IPS DF 6.9 (cell line): Measurements from ENCODE around the gene PGF.
A peak's percentile ranks its signal among the peaks of the same experiment; 100 is the strongest.

ENCODE experiments used
- DNase-seq: peaks from one replicate; pipeline ENCODE4 v3.0.0-alpha.2; 2013; ENCODE audit warnings: low read depth, low spot score
- H3K27ac ChIP-seq: one replicate; pipeline ENCODE4 v1.5.1; 2013; ENCODE audit warnings: low read length, control low read depth
- H3K27me3 ChIP-seq: 2 replicates; pipeline ENCODE4 v1.6.1; 2013; ENCODE audit warnings: mild to moderate bottlenecking, low read length; ENCODE audit not compliant: control insufficient read depth, insufficient read depth
- H3K36me3 ChIP-seq: 2 replicates; pipeline ENCODE4 v1.6.1; 2013; ENCODE audit warnings: low read length; ENCODE audit not compliant: control insufficient read depth, insufficient read depth
- H3K4me1 ChIP-seq: 2 replicates; pipeline ENCODE4 v1.6.1; 2013; ENCODE audit warnings: low read length; ENCODE audit not compliant: control insufficient read depth, insufficient read depth
- H3K4me3 ChIP-seq: 2 replicates; pipeline ENCODE4 v1.5.1; 2013; ENCODE audit warnings: mild to moderate bottlenecking, low read length
- H3K9me3 ChIP-seq: 2 replicates; pipeline ENCODE4 v1.6.1; 2013; ENCODE audit warnings: low read length, inconsistent platforms; ENCODE audit not compliant: control insufficient read depth, insufficient read depth
- WGBS: extraction: QIAGEN DNeasy Blood & Tissue Kit; methylation state at CpG from one replicate; pipeline ENCODE4 v1.1.7; 2013; ENCODE audit warnings: mixed read lengths, missing lambda C conversion rate; ENCODE audit not compliant: insufficient read length, insufficient coverage; 5-methylcytosine and 5-hydroxymethylcytosine counted together

Gene PGF

DNA sequence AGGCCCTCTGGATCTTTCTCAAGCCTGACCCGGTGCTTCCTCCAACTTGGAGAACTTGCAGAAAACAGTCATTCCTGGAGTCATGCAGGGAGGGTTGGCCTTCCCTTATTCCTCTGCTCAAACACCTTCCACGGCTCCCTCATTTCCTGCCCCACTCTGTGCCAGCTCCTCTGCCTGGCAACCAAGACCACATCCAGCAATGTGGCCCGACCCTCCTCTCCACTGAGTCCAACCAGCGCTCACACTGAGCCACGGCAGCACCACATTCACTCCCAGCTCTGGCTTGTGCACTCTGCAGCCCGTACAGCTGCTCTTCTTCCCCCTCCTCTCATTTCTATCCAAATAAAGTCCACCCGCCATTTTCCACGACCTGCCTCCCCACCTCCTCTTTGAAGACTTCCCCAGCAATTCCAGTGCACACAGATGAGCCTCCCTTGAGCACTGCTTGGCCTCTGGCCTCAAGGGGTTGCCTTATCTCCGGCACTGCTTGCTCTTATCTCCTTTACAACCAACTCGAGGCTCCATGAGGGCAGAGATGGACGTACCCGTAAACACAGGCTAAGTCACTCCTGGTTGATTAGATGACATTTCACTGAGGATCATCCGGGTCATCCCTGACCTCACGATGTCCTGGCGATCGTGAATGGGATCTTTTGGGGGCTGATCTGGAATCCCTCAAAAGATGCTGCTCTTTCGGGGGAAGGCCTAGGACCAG, 5.4 kb downstream of the PGF start:
- WGBS, result no CpG with 5 or more reads among the region's 17 CpGs
- no peak overlapping the region for H3K27ac ChIP-seq
- no peaks in the 10 kb centered on the region for H3K9me3 ChIP-seq
- no peak for DNase-seq
- no peaks in the 10 kb centered on the region for H3K36me3 ChIP-seq
- no peak overlapping the region for H3K4me3 ChIP-seq
- H3K4me1 ChIP-seq, result peaks cover 5% of the 10 kb centered on the region; the same call in 1 of the 2 replicates
- no peaks in the 10 kb centered on the region for H3K27me3 ChIP-seq

DNA sequence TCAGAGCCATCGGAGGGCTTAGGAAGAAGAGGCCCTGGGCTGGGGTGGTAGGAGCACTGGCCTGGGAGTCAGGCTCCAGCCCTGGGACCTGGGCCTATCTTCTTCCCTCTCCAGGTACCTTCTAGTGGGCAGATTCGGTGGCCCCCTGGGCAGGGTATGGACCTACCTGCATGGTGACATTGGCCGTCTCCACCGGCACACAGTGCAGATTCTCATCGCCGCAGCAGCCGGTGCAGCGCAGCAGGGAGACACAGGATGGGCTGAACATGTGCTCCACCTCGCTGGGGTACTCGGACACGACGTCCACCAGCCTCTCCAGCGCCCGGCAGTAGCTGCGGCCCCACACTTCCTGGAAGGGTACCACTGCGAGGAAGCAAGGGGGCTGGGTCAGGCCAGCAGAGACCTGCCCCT, 6.2 kb downstream of the PGF start:
- no peak for DNase-seq
- WGBS, result no CpG with 5 or more reads among the region's 16 CpGs
- Histone ChIP-seq H3K27ac (no peak overlapping the region), H3K4me1 (0 out of 2 replicates have a peak, but pooled peaks cover 3% of the 10 kb centered on the region), H3K36me3 (no peaks in the 10 kb centered on the region), H3K4me3 (no peak overlapping the region), H3K9me3 (no peaks in the 10 kb centered on the region), H3K27me3 (no peaks in the 10 kb centered on the region)

DNA sequence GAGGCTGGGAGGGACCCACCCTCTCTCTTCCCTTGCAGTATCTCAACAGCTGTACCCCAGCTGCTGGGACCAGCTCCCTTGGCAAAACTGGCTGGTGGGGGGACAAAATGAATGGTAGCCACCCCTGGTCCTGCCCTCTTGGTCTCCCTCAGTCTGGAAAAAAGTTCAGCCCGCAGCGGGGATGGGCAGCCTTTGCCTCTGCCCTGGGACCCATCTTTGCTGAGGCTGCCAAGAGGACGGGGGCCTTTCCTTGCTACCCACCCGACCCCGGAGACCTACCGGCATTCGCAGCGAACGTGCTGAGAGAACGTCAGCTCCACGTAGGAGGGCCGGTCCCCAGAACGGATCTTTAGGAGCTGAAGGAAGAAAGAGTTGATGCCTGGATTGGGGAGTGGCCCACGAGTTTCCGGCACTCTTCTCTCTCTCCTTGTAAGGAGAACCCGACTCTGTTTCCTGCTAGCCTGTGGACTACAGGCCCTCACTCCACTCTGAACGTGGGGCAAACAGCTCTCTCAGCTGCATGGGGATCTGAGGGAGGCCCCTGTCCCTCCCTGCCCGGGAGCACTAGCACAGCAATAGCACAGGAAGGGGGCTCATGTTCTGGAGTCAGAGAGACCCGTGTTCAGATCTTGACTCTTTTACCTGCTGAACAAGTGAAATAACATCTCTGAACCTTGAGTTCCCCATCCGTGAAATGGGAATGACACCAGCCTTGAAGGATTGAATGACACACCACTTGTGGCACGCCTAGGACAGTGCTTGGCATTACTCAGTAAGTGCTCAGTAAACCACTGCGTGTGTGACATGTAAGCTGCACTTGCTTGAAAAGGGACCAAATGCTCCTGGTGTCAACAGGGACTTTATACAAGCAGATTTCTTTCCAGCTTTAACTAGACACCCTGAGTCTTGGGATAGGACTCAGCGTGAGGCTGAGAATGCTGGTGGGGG, 6.9 kb downstream of the PGF start:
- WGBS, result no CpG with 5 or more reads among the region's 23 CpGs
- Histone ChIP-seq H3K4me1 (0 out of 2 replicates have a peak, but pooled peaks cover 3% of the 10 kb centered on the region), H3K4me3 (no peak overlapping the region), H3K36me3 (no peaks in the 10 kb centered on the region), H3K9me3 (no peaks in the 10 kb centered on the region), H3K27ac (no peak overlapping the region), H3K27me3 (no peaks in the 10 kb centered on the region)
- DNase-seq, result no peak

DNA sequence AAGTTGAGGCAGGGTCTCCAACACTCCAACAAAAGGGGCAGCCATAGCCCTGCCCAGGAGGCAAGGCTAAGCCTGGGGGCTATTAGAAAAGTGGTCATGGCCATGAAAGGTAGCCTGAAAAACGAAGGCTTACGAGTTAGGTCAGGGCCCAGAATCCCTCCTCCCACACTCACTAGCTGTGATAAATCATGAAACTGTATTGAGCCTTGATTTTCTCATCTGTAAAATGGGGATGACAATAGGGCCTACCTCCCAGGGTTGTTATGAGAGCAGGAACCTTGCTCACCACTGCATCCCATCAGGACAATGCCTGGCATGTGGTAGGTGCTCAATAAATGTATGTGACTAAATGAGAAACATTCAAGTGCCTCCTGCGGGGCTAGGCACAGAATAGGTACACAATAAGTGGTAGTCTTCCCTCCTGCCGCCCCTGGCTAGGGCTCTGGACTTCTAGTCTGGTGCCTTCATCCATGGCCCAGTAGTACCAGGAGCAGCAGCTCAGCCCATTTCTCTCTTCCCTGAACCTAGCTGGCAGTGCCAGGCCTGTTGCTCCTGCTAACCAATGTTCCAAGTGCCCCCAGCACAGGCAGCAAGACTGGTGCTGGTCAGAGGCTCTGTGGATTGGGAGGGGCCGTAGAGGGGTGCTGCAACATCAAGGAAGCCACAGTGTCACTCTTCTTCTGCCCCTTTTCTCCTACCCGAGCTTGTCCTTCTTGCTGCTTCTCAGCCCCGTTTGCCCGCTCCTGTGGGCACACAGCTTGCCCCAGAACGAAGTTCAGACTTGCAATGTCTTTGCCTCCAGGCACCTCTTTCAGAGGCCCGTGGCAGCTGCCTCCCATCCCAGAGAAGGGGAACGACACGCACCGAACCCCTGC, 7.8 kb downstream of the PGF start:
- Histone ChIP-seq H3K4me3 (no peak overlapping the region), H3K27ac (no peak overlapping the region), H3K36me3 (no peaks in the 10 kb centered on the region), H3K4me1 (0 out of 2 replicates have a peak, but pooled peaks cover 3% of the 10 kb centered on the region), H3K27me3 (no peaks in the 10 kb centered on the region), H3K9me3 (no peaks in the 10 kb centered on the region)
- WGBS, result no CpG with 5 or more reads among the region's 13 CpGs
- no peak for DNase-seq

DNA sequence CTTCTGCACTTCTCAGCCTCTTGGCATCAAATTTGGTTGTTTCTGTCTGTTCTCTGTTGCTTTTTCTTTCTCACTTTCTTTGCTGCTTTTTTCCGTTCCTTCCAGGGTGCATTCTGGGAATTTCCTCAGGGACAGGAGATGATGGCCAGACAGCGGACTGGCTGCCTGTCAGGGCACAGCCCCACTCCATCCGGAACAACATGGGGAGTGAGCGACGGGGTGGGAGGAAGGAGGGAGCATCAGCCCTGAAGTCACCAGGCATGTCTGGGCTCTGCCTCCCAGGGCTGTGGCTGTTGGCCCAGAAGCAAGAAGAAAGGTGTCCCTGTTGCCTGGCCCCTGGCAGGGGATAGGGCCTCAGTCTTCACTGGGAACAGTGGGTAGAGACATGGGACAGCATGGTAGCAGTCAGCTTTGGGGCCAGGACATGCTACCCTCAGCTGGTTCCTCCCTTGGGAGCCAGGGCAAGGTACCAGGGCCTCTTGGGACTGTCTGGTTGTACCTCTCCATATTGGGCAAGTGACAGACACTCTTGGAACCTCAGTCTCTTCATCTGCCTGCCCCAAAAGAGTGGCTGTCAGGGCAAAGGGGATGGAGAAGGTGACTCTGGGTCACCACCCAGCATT, 8.6 kb downstream of the PGF start:
- Histone ChIP-seq H3K4me3 (no peak overlapping the region), H3K36me3 (no peaks in the 10 kb centered on the region), H3K4me1 (0 out of 2 replicates have a peak, but pooled peaks cover 3% of the 10 kb centered on the region), H3K27ac (no peak overlapping the region), H3K9me3 (no peaks in the 10 kb centered on the region), H3K27me3 (no peaks in the 10 kb centered on the region)
- no peak for DNase-seq
- no CpG with 5 or more reads among the region's 5 CpGs for WGBS

DNA sequence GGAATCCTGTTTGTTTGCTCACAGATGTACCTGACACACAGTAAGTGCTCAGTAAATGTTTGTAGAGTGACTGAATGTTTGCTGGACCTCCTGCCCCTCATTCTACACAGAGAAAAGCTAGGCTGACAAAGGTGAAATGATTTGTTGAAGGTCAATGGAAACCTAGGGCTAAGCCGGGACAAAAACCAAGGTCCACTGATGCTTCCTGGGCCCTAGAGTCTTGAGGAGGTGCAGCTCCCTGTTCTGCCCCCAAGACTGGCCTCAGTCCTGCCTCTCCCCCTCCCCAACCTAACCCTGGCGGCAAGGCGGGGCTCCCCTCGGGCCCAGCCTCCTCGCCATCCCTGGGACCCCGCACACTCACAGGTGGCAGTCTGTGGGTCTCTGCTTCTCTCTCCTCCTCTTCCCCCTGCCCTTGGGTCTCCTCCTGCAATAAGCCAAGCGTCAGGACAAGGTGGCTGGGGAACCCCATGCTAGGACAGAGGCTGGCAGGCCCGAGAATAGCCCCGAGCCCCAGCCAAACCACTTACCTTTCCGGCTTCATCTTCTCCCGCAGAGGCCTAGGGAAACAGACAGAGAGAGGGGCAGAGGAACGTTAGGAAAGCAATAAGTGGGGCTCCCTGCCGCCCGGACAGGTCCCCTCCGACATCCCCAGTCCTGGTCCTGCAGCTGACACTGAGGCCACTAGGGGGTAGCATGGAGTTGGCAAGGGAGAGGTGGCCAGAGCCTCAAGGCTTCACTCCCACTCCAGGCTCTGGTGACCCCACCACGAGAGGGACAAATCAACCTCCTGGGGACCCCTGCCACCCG, 9.3 kb downstream of the PGF start:
- WGBS, result no CpG with 5 or more reads among the region's 17 CpGs
- no peaks in the 10 kb centered on the region for H3K9me3 ChIP-seq
- DNase-seq, result peak; percentile 68
- no peak overlapping the region for H3K27ac ChIP-seq
- 0 out of 2 replicates have a peak, but pooled peaks cover 3% of the 10 kb centered on the region for H3K4me1 ChIP-seq
- H3K36me3 ChIP-seq, result no peaks in the 10 kb centered on the region
- H3K4me3 ChIP-seq, result no peak overlapping the region
- H3K27me3 ChIP-seq, result no peaks in the 10 kb centered on the region

DNA sequence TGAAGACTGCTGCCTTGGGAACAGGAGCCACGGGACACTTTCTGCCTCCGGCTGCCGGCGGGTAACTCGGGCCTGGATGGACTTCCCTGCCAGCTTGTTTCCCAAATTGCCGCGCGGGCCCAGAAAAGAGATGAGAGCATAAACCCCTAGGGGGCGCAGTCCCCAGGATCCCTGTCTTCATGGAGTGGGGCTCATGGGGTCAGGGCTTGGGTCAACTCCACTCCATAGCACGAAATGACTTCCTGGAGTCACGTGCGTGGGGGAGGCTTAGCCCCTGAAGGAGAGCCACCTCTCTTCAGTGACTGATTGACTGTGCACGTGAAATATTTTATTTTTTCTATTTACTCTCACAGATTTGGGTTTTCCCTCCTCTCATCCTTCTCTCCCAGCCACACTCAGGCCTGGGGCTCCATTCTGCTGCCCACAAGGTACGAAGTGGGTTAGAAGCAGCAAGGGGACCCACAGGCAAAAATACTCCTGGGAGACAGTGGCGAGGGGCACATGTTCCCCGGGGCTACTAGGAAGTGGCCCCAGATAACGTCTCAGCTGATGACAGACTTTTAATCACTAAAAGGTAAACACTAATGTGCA, 10.0 kb downstream of the PGF start:
- H3K4me3 ChIP-seq, result no peak overlapping the region
- no peaks in the 10 kb centered on the region for H3K9me3 ChIP-seq
- no peaks in the 10 kb centered on the region for H3K27me3 ChIP-seq
- H3K36me3 ChIP-seq, result no peaks in the 10 kb centered on the region
- DNase-seq, result peak; percentile 43
- no CpG with 5 or more reads among the region's 17 CpGs for WGBS
- H3K4me1 ChIP-seq, result 0 out of 2 replicates have a peak, but pooled peaks cover 3% of the 10 kb centered on the region
- H3K27ac ChIP-seq, result no peak overlapping the region

DNA sequence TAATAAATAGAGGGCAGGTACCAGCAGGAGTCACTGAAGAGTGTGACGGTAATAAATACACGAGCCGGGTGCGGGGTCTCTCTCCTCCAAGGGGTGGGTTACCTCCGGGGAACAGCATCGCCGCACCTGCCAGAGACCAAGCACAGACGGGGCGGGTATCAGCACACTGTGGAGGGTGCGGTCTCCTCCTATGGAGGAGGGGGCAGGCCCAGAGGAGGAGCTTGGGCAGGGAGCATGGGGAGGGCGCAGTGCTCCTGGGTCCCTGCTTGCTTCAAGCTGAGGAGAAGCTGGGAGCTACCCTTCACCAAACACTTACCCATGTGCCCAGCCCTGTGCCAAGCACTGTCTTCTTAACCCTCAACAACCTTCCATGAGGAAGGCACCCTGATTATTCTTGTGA, 12.8 kb downstream of the PGF start:
- H3K36me3 ChIP-seq, result no peaks in the 10 kb centered on the region

DNA sequence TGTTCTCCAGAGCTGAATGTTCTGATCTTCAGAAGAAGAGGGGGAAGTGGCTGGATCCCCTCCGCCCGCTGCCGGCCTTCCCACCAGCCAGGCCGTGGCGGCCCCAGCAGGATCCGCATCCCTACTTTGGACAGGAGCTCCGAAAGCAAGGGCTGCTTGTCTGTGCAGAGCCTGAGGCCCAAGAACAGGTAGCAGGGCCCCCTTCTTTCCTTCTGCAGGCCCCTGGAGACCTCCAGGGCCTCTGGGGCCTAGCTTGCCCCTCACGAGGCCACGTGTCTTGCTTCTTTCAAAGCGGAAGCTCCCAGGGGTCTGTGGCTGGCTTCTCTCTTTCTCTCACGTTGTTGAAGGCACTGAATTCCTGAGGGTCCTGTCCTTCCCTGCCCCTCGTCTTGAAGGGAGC, 13.2 kb downstream of the PGF start:
- whole genome bisulfite sequencing, result no CpG with 5 or more reads among the region's 12 CpGs
- no peak for DNase-seq
- Histone ChIP-seq H3K4me3 (no peak overlapping the region), H3K4me1 (0 out of 2 replicates have a peak, but pooled peaks cover 3% of the 10 kb centered on the region), H3K27me3 (no peaks in the 10 kb centered on the region), H3K9me3 (no peaks in the 10 kb centered on the region), H3K27ac (no peak overlapping the region), H3K36me3 (no peaks in the 10 kb centered on the region)

More for the DNA sequence above, 12.8 kb downstream of the PGF start:
- Histone ChIP-seq H3K27ac (no peak overlapping the region), H3K9me3 (no peaks in the 10 kb centered on the region), H3K27me3 (no peaks in the 10 kb centered on the region), H3K4me3 (no peak overlapping the region), H3K4me1 (0 out of 2 replicates have a peak, but pooled peaks cover 3% of the 10 kb centered on the region)
- WGBS, result no CpG with 5 or more reads among the region's 11 CpGs
- DNase-seq, result no peak
